Kidney (tissue), 14 donors: ENCODE measurements around the gene CHID1. TPM values are rescaled to one million over a fixed set of nuclear protein-coding genes. Genes with fewer than 3 reads are reported as not detected.

Experiments used
- DNase-seq, 5 donors: peaks; one replicate each; pipeline ENCODE4 v3.0.0-alpha.2; 2013 to 2020
- FAIRE-seq: peaks from 2 replicates; lab custom pipeline; 2012; peaks lifted over from hg19 to GRCh38; lab: Jason Lieb, UNC
- H3K27ac ChIP-seq, 2 donors: one replicate each; pipeline ENCODE4 v1.7.0; 2013; ENCODE audit warnings: low read depth in 2 of 2, low read length in 2 of 2, inconsistent platforms in 1 of 2
- H3K27me3 ChIP-seq: one replicate; pipeline ENCODE4 v1.7.1; 2013; ENCODE audit warnings: low read length, inconsistent platforms; ENCODE audit not compliant: control insufficient read depth, insufficient read depth
- H3K36me3 ChIP-seq, 3 donors: one replicate each; pipeline versions ENCODE4 v1.7.0 to v1.7.1; 2013; ENCODE audit warnings: low read length in 3 of 3, control low read depth in 1 of 3, inconsistent platforms in 1 of 3; ENCODE audit not compliant: insufficient read depth in 3 of 3, control insufficient read depth in 2 of 3
- H3K4me1 ChIP-seq, 3 donors: one replicate each; pipeline versions ENCODE4 v1.7.0 to v1.7.1; 2013; ENCODE audit warnings: low read length in 3 of 3, inconsistent platforms in 1 of 3, low read depth in 1 of 3; ENCODE audit not compliant: control insufficient read depth in 2 of 3, insufficient read depth in 2 of 3
- H3K4me3 ChIP-seq, 3 donors: one replicate each; pipeline versions ENCODE4 v1.7.0 to v1.8.1; 2013; ENCODE audit warnings: low read length in 3 of 3, control low read depth in 1 of 3, inconsistent platforms in 1 of 3
- H3K9ac ChIP-seq, 3 donors: one replicate each; pipeline versions ENCODE4 v1.7.0 to v1.7.1; 2013; ENCODE audit warnings: low read length in 3 of 3, control low read depth in 1 of 3, inconsistent platforms in 1 of 3
- H3K9me3 ChIP-seq, 3 donors: one replicate each; pipeline versions ENCODE4 v1.7.0 to v1.7.1; 2013; ENCODE audit warnings: low read length in 3 of 3, control low read depth in 1 of 3, inconsistent platforms in 1 of 3; ENCODE audit not compliant: control insufficient read depth in 2 of 3, insufficient read depth in 1 of 3
- CTCF ChIP-seq: IDR thresholded peaks from 3 replicates; pipeline ENCODE4 v1.5.1; 2012; ENCODE audit warnings: mild to moderate bottlenecking, moderate library complexity, borderline replicate concordance; ENCODE audit not compliant: insufficient read depth; ENCODE audit errors: extremely low read depth
- intact Hi-C: fragments of 100-400 bp; cut with DNase I; formaldehyde crosslinking; loops from one replicate; pipeline ENCODE4 v1.11.1; 2022
- polyA plus RNA-seq: library from polyadenylated mRNA; stranded (reverse); fragments of 350-450 nt; fragmentation: Illumina TruSeq; extraction: RNeasy Lipid Tissue Mini Kit (QIAGEN cat#74804); gene quantifications from one replicate; pipeline ENCODE4 v1.2.3, GENCODE V29; 2014; ENCODE audit warnings: low read depth, low replicate concordance; ENCODE audit not compliant: insufficient read depth
- total RNA-seq: library from RNA; stranded (reverse); fragmentation: NEBNext Ultra II Directional; extraction: Animal tissue kit (Norgen Biotek cat#: 25700); gene quantifications from one replicate; pipeline ENCODE4 v1.2.1, GENCODE V29; 2021
- donor health status: control.
- donor health status: control.
- donor health status: control.
- donor health status: control.
- donor health status: control.
- donor health status: DM: yes; HTN: yes; CAD: no.
- donor health status: Normal renal cell carcinoma (clear cell type).

Gene CHID1
- total and polyA plus RNA-seq, 2 donors from 2014 or later: 82.2 to 128 TPM

DNA sequence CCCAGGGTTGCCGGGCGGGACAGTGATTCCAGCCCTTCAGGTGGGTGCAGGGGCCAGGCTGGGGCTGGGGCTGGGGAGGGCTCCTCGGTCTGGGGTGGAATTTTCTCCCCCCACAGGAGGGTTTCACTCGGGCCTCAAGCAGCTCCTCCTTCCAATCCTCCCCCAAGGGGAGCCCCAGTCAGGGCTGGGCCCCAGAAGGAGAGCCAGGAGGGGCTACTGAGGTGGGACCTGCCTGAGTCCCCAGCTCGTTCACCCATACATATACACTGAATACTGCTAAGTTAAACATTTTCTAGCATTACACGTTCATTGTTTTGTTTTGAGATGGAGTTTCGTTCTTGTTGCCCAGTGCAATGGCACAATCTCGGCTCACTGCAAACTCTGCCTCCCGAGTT lies 84.4 kb downstream of the CHID1 start:
- Histone ChIP-seq H3K27me3 (no peaks in the 10 kb centered on the region), H3K36me3 (peaks cover 0 to 4% (median 0%) of the 10 kb centered on the region in 3 donors), H3K4me1 (peaks cover 0 to 48% (median 24%) of the 10 kb centered on the region in 3 donors), H3K27ac (no peak overlapping the region), H3K9ac (no peak overlapping the region), H3K9me3 (no peaks in the 10 kb centered on the region), H3K4me3 (no peak overlapping the region)
- DNase-seq: no peak
- TF ChIP-seq CTCF: no peak
- intact Hi-C loops: no loop called here
- no peak for FAIRE-seq

- FAIRE-seq (no peak), DNase-seq (no peak)
- H3K9me3 ChIP-seq: no peaks in the 10 kb centered on the region
- TF ChIP-seq CTCF: no peak
- H3K4me1 ChIP-seq: peaks cover 0 to 52% (median 30%) of the 10 kb centered on the region in 3 donors
- H3K27me3 ChIP-seq: no peaks in the 10 kb centered on the region
- intact Hi-C loops: no loop called here
- no peak overlapping the region for H3K4me3 ChIP-seq
- peaks cover 0 to 4% (median 0%) of the 10 kb centered on the region in 3 donors for H3K36me3 ChIP-seq
- H3K27ac ChIP-seq: no peak overlapping the region
- H3K9ac ChIP-seq: no peak overlapping the region
Observed at GRCh38 chr11:825366-826226, 85.0 kb downstream of the CHID1 start.

- Histone ChIP-seq H3K27me3 (no peaks in the 10 kb centered on the region), H3K9ac (no peak overlapping the region), H3K9me3 (no peaks in the 10 kb centered on the region), H3K4me1 (peaks cover 0 to 49% (median 32%) of the 10 kb centered on the region in 3 donors), H3K4me3 (no peak overlapping the region), H3K27ac (no peak overlapping the region), H3K36me3 (peaks cover 0 to 4% (median 0%) of the 10 kb centered on the region in 3 donors)
- intact Hi-C loops: no loop called here
- DNase-seq (no peak), FAIRE-seq (no peak)
- TF ChIP-seq CTCF: no peak
Observed at GRCh38 chr11:824942-825341, 85.7 kb downstream of the CHID1 start.
